AG04450 (cell line): ENCODE measurements around the gene NOP16. TPM values are rescaled to one million over a fixed set of nuclear protein-coding genes. Genes with fewer than 3 reads are reported as not detected.

ENCODE experiments used
- CTCF ChIA-PET: fragments of 300-600, 350-600 bp; formaldehyde crosslinking; extraction: SDS; loops from one replicate; lab custom pipeline; 2022; ENCODE audit warnings: antibody characterized with exemption, inconsistent platforms; lab: Charles Lee
- POLR2A ChIA-PET: fragments of 350-600 bp; formaldehyde crosslinking; extraction: SDS; loops from one replicate; lab custom pipeline; 2021; ENCODE audit warnings: antibody characterized with exemption, inconsistent platforms; lab: Yijun Ruan, JAX
- DNase-seq: peaks from one replicate; pipeline ENCODE4 v3.0.0-alpha.2; 2011; ENCODE audit warnings: low read depth, low spot score
- H3K27ac ChIP-seq: one replicate; pipeline ENCODE4 v1.5.1; 2012; ENCODE audit warnings: low read depth, low read length, control low read depth
- H3K27me3 ChIP-seq: one replicate; pipeline ENCODE4 v1.6.0; 2012; ENCODE audit warnings: low read length; ENCODE audit not compliant: control insufficient read depth, insufficient read depth
- H3K4me3 ChIP-seq: 2 replicates; pipeline ENCODE4 v1.5.1; 2011; ENCODE audit warnings: mild to moderate bottlenecking, low read depth, low read length, control low read depth
- H3K9me3 ChIP-seq: 2 replicates; pipeline ENCODE4 v1.5.1; 2012; ENCODE audit warnings: low read length; ENCODE audit not compliant: control insufficient read depth, insufficient read depth
- polyA plus RNA-seq: library from polyadenylated mRNA; depleted of rRNA; stranded (reverse); fragments of >200 nt; gene quantifications from 2 replicates; pipeline ENCODE4 v1.2.3, GENCODE V29; 2011
- TF ChIP-seq, protein P1 (sequence below): IDR thresholded peaks from 2 replicates; pipeline ENCODE4 v1.5.1; 2011; ENCODE audit warnings: low read depth, low read length, control low read depth, inconsistent platforms

The NOP16 gene
- polyA plus RNA-seq, 1 experiment = 29.3 TPM

DNA sequence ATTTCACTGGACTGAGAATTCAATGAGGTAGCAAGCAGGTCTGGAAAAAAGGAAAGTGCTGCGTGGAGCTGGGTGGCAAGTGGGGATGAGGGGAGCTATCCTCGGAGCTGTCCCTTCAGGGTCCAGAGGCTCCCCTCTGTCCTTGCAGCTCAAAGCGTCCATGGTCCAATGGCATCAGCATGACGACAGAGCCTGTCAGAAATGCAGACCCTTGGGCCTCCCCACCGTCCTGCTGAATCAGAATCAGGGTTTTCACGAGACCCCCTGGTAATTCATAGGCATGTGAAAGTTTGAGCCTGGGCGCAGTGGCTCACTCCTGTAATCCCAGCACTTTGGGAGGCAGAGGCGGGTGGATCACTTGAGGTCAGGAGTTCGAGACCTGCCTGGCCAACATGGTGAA, 5.7 kb upstream of the NOP16 start:
- CTCF ChIA-PET = interaction anchor here (1.3 kb wide), 1 partner anchor 54 kb away, joined by 4 read pairs; no protein-coding TSS in a partner anchor
- Histone ChIP-seq H3K27me3 (no peaks in the 10 kb centered on the region), H3K4me3 (no peak overlapping the region), H3K9me3 (no peaks in the 10 kb centered on the region), H3K27ac (peak overlapping the region; percentile 11)
- DNase-seq = no peak
- TF ChIP-seq, protein P1, sequence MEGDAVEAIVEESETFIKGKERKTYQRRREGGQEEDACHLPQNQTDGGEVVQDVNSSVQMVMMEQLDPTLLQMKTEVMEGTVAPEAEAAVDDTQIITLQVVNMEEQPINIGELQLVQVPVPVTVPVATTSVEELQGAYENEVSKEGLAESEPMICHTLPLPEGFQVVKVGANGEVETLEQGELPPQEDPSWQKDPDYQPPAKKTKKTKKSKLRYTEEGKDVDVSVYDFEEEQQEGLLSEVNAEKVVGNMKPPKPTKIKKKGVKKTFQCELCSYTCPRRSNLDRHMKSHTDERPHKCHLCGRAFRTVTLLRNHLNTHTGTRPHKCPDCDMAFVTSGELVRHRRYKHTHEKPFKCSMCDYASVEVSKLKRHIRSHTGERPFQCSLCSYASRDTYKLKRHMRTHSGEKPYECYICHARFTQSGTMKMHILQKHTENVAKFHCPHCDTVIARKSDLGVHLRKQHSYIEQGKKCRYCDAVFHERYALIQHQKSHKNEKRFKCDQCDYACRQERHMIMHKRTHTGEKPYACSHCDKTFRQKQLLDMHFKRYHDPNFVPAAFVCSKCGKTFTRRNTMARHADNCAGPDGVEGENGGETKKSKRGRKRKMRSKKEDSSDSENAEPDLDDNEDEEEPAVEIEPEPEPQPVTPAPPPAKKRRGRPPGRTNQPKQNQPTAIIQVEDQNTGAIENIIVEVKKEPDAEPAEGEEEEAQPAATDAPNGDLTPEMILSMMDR = no peak
- POLR2A ChIA-PET = no interaction called here

DNA sequence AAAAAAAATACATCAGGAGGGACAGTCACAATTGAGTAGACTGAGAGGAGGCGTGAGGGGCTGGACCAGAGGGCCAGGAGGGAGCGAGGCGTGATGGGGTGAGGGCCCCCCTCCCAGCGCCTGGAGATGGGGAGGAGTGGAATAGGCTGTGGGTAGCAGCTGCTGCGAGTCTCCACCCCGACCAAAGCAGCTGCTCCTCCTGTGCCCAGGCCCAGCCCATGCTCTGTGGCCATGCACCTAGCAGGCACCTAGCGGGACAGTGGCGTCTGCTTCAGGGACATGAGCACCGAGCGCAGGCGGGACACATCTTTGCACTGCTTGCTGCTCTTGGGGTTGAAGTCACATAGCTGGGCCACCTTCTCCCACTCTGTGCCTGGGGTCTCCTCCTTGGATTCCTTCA, 4.1 kb upstream of the NOP16 start:
- ChIA-PET POLR2A (no interaction called here), CTCF (no interaction called here)
- TF ChIP-seq, protein P1 = no peak

DNA sequence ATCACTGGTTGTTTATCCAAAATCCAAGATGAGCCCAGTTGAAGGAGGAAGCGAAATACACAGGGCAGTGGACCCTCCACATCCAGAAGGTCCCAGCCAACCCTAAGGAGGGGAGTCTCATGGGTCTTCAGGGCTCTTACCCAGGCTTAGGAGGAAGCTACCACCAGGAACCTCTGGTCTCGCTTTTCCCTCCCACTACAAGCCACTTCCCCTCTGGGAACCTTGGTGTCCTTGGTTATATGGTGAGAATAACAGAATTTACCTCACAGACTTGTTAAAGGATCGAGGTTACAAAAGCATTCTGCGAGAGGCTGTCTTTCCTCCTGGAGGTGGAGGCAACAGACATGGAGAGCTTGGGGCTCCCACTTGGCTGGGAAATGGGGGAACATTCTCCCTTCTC, 3.6 kb upstream of the NOP16 start:
- DNase-seq = no peak
- Histone ChIP-seq H3K4me3 (no peak overlapping the region), H3K27ac (no peak overlapping the region), H3K9me3 (no peaks in the 10 kb centered on the region), H3K27me3 (no peaks in the 10 kb centered on the region)
- ChIA-PET CTCF (no interaction called here), POLR2A (no interaction called here)
- TF ChIP-seq, protein P1 = no peak

More for the DNA sequence above, 4.1 kb upstream of the NOP16 start:
- H3K9me3 ChIP-seq = no peaks in the 10 kb centered on the region
- H3K4me3 ChIP-seq = no peak overlapping the region
- DNase-seq = no peak
- no peak overlapping the region for H3K27ac ChIP-seq
- no peaks in the 10 kb centered on the region for H3K27me3 ChIP-seq

DNA sequence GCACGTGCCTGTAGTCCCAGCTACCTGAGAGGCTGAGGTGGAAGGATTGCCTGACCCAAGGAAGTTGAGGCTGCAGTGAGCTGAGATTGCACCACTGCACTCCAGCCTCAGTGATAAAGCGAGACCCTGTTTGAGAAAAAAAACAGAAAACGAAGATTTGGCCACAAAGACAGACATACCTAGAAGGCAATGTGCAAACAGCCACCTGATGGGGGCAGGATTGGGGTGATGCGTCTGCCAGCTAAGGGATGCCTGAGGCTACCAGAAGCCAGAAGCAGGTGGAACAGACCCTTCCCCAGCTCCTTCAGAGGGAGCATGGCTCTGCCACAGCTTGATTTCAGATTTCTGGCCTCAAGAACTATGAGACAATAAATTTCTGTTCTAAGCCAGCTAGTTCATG, 3.1 kb upstream of the NOP16 start:
- no peak overlapping the region for H3K4me3 ChIP-seq
- H3K27me3 ChIP-seq = no peaks in the 10 kb centered on the region
- ChIA-PET POLR2A (no interaction called here), CTCF (no interaction called here)
- no peak for DNase-seq
- TF ChIP-seq, protein P1 = no peak
- H3K27ac ChIP-seq = no peak overlapping the region
- H3K9me3 ChIP-seq = no peaks in the 10 kb centered on the region

DNA sequence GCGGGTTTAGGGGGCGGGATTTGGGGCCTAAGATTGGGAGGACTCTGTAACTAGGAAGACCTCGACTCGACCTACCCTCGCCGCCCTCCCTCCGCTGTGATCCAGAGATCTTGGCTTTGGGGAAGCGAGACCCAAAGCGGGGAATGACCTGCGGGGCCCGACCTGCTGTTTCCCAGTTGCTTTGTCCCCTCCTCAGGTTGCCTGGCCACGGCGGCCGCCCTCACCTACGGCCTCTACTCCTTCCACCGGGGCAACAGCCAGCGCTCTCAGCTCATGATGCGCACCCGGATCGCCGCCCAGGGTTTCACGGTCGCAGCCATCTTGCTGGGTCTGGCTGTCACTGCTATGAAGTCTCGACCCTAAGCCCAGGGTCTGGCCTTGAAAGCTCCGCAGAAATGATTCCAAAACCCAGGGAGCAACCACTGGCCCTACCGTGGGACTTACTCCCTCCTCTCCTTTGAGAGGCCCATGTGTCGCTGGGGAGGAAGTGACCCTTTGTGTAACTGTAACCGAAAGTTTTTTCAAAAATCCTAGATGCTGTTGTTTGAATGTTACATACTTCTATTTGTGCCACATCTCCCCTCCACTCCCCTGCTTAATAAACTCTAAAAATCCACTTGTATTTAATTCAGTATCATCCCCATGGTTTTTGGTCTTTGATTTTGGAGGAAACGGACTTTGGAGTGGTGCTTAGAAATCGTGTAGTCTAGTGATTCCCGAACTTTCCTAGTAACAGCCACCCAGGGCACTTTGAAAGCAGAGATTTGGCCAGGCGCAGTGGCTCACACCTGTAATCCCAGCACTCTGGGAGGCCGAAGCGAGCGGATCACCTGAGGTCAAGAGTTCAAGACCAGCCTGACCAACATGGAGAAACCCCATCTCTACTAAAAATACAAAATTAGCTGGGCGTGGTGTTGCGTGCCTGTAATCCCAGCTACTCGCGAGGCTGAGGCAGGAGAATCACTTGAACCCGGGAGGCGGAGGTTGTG, 1.0 kb upstream of the NOP16 start:
- peak overlapping the region; percentile 98 for H3K4me3 ChIP-seq
- TF ChIP-seq, protein P1 = no peak
- H3K27me3 ChIP-seq = no peaks in the 10 kb centered on the region
- H3K27ac ChIP-seq = peak overlapping the region; percentile 94
- POLR2A ChIA-PET = interaction anchor here (0.6 to 1.0 kb wide), 3 partner anchors 23 to 483 kb away, joined by 3 to 6 read pairs (median 4); partner anchors contain the start of gene TSPAN17
- H3K9me3 ChIP-seq = no peaks in the 10 kb centered on the region
- DNase-seq = no peak
- CTCF ChIA-PET = no interaction called here
